Measurements from ENCODE around the gene HSPA12B.
A peak's percentile ranks its signal among the peaks of the same experiment; 100 is the strongest.

Gene HSPA12B

DNA sequence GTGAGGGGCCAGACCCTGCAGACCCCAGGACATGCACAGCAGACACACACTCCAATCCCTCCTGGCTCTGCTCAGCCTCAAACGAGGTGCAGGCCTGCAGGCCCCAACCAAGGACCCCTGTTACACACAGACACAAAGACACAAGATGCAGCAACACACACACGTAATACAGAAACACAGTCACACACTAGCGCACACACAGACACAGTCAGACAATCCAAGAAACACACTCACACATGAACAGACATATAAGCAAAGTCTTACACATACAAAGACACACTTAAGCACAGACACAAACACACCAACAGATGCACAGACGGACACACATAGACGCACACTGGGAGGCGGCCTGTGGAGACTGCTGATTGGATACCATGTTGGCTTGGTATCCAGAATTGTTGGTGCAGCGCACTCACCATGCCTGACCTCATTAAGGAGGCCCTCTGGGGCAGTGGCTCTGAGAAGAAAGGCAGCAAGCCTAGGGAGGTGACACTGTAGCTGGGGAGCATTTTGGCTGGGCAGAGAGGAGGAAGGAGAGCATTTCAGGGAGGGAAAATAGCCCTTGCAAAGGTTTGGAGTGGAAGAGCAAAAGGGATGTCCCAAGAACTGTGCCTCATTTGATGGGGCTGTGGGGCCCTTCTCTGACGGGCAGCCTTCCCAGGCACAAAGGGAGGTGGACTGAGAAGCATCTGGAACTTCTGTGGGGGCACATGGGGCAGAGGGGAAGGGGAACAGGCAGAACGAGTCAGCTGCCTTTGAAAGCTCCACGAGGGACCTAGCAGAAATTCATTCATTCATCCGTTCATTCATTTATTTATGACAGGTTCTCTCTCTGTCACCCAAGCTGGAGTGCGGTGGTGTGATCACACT lies 1.4 kb upstream of the HSPA12B start:
- DNase-seq: no peak

DNA sequence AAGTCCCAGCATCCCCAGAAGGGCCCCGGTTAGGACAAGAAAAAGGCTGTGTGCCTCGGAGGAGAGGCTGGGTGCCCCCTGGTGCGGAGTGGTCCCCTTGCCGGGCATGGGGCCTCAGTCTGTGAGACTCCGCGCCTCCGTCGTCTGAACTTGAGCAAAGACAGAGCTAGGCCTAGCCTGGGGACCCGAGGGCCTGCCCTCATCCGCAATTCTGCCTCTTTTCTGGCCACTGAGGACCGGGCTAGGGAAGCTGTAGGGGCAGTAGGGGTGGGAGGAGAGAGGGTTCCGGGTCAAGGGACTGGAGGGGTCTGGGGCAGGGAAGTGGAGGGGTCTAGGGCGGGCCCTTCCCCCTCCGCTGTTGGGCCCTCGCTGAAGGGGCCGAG lies 550 bp upstream of the HSPA12B start:
- DNase-seq: no peak

DNA sequence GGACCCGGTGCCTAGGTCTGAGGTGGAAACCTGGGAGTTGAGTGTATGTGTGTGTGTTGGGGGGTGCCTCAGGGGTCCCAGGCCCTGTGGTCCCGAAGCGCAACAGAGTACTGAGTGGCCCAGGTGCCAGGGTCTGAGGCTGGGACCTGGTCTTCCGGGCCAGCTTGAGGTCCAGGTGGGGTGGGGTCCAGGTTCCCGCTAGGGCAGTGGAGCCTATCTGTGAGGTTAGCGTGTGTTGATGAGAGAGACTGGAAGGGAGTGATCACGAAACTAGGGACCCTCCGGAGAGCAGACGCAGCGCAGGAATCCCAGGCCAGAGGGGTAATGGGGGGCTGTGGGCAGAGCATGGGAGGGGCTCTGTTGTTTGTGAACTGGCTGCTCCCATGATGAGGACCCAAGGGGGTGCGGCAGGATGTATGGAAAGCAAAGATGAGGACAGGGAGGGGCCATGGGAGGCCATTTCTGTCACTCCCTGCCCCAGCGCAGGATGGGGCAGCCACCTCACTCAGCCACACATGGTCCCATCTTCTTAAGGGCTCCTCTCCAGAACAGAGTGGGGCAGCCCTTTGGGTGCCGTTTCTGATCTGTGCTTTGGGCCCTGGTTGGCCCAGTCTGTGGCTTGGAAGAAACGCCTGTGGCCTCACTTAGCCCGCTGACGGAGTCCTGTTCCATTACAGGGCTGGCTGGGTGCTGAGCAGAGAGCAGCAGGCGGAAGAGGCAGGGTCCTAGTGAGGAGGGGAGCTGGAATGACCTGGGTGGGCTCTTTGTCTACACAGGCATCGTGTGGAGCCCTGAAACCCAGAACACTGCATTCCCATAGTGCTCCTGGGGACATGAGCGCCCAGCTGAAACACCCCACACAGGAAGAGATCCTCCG lies 872 bp downstream of the HSPA12B start:
- DNase-seq: no peak

DNA sequence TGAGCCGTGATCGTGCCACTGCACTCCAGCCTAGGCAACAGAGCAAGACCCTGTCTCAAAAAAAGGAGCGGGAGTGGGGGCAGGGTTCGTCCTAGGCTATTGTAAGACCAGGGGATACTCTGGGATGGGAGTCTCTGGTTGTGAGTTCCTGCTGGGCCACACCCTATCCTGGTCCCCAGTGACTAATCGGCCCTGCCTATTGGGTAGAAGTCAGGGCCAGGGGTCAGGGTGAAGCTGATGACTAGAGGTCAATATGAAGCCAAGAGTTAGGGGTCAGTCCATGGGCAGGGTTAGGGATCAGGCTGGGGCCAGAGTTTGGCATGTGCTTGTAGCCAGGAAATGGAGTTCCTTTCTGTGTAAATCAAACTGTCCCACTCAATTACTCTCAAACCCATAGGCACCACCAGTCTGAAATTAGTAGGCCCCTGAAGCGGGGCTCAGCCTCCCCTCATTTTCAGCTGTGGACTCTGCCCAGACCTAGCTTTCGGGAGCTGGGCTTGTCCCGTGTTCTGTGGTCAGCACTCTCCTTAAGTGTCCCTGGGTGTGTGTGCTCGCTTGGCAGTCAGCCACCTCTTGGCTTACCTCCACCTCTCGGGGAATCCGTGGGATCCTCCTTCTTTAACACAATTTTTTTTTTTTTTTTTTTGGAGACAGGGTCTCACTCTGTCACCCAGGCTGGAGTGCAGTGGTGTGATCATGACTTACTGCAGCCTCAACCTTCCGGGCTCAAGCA lies 1.8 kb downstream of the HSPA12B start:
- no peak for DNase-seq

DNA sequence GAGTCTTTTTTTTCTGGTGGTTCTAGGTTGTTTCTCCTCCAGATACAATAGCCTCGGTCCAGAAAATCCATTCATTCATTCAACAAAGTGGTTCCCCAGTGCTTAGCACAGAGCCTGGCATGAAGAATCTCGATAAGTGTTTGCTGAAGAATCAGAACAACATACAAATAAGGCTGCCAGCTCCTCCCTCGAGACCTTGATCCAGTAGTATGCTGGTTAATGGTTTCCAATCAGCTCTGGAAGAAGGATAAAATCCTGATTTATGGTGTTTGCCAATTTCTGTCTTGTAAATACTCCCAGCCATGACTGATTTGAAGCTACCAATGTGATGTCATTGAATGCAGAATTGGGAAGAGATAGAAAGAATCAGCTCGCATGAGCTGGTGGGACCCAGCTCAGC lies 3.3 kb downstream of the HSPA12B start:
- no peak for DNase-seq

DNA sequence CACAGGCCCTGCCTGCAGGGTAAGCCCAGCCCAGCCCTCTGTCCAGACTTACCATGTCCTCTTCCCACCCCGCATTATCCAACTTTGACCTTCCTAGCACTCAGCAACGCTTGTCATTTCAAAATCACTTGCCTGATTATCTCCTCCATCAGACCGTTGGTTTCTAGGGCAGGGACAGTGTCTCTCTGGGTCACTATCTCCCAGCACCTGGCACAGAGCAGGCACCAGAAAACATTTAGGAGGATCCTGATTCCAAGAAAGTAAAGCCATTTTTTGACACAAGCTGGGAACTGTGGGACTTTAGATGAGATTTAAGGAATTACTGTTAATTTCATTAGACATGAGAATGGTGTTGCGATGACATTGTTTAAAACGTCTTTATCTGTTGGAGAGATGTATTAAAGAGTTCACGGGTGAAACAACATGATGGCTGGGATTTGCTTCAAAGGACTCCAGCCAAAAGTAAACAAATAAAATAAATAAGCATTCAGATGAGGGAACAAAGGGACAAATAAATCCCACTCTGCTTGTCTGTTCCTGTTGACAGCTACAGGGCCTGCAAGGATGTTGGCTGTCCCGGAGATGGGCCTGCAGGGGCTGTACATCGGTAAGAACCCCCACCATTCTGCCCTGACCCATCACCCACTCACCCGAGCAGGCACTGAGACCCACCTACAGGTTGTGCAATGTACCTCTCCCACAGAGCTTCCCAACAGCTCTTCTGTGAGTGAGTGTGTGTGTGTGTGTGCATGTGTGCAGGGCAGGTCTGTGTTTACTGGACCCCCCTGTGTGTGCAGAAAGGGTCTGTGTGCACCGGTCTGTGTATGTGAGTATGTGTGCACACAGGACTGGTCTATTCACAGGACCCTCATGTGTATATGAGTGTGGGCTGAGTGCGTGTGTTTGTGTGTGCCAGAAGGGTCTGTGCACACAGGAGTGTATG lies 5.9 kb downstream of the HSPA12B start:
- DNase-seq: no peak

DNA sequence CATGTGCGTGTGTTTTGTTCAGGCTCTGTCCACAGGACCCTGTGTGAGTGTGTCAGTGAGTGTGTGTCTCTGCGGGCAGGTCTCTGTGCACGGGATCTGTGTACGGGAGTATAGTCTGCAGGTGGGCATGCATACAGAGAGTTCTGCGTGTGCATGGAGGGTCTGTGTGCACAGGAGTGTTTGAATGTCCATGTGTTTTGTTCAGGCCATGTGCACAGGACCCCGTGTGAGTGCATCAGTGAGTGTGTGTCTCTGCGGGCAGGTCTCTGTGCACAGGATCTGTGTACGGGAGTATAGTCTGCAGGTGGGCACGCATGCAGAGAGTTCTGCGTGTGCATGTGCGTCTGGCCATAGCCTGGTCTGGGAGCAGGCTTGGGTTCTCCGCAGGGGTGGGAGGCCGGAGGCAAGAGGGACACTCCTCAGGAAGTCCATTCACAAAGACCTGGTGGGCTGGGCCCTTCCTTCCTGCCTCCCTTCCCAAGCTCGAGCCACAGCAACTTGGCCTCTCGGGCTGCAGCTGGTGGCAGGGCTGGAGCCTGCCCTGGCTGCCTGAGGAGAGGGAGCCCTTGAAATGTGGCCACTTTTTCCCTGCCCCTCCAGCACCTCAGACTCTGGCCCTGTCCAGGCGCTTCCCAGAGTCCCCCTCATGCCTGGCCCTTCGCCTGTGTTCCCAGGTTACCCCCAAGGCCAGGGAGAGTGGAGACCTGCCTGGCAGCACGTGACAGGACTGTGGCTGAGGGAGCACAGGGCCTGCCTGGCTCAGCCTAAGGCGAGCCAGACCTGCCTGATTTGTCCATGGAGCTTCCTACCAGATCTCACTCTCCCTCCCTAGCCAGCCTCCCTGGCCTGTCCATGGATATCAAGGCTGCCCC lies 6.8 kb downstream of the HSPA12B start:
- DNase-seq: no peak

DNA sequence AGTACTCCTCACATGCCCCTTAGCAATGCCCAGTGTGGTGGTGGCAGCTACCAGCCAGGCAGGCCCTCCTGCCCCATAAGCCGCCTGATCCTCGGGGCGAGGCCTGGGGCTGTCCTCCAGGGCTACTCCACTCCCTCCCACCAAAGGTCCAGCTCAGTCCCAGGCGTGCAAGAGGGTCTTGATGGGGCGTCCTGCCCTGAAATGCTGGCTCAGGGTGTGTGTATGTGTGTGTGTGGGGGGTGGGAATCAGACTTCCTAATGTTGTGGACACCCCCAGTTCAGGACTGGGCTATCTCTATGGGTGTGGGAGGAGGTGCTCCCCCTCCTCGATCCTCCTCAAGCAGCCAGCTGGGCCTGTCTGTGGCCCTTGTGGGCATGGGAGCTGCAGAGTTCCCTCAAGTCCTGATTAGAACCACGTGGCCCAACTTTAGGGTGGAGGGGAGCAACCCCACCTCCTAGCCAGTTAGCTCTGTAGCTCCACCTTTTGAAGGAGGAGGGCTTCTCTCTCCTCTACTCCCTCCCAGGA lies 7.5 kb downstream of the HSPA12B start:
- no peak for DNase-seq

DNA sequence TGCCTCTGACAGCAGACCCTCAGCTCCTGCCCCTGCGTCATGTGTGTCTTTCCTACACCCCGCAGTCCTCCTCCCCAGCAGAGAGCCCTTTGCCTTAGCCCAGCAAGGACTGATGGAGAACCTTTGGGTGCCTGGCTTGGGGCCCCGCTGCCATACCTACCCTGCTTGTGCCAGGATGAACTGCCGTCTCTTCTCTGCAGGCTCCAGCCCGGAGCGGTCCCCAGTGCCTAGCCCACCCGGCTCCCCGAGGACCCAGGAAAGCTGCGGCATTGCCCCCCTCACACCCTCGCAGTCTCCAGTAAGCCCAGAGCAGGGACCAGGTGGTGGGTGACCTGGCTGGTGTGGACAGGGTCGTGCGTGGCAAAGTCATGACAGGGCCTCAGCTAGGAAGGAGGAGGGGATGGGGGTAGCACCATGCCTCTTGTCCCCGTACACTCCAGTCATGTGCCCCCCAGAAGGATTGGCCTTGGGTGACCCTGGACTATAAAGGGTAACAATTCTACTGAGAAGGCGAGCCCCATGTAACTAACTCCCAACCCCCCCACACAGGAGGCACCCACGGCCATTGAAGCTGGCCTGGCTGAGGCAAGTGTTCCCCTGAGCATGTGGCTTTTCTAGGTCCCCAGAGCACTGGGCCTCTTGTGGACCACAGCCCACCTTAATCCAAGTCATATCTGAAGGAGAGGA lies 8.3 kb downstream of the HSPA12B start:
- DNase-seq: no peak

DNA sequence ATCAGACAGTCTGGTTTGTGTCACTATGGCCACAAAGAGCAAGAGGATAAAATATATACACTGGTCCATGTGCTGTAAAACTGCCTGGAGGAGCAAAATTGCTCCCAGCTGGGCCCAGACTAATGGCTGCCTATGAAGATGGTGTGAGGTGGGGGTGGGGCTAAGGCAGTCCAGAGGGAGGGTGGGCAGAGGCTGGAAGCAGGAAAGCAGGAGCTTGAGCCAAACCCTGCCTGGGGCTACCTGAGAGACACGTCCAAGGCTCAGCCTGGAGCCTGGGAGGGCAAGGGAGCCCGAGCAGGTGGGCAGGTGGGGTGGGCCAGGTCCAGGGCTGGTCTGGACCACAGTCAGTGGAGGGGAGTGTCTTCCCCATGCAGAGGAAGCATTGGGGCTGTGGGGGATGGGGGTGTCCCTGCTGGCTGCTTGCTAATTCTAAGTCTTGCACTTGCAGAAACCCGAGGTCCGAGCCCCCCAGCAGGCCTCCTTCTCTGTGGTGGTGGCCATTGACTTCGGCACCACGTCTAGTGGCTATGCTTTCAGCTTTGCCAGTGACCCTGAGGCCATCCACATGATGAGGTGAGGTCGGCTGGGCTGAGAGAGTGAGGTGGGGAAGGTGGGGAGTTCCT lies 9.5 kb downstream of the HSPA12B start:
- DNase-seq: no peak

DNA sequence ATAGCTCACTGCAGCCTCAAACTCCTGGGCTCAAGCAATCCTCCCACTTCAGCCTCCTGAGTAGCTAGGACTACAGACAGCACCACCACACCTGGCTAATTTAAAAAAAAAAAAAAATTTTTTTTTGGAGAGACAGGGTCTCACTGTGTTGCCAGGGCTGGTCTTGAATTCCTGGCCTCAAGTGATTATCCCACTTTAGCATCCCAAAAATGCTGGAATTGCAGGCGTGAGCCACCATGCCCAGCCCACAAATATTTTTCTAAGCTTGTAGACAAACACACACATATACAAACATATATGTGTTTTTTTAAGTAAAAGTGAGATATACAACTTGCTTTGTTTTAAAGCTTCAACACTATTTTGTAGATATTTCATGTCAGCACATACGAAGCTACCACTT lies 10.8 kb downstream of the HSPA12B start:
- DNase-seq: no peak

DNA sequence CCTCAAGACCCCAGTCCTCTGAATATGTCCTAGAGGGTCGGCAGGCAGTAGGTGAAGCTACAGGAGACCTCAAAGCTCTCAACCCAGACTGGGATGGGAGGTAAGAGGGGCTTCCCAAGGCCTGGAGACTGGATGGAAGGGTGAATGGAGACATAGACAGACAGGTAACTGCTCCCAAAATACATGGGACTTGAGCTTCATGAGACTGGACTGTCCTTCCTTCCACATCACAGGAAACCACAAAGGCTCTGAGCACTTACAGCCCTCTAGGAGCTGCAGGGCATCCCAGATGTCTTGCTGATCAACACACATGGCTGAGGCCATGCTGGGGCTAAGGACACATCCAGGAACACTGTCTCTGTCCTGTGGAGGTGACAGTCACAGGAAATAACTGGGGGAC lies 11.6 kb downstream of the HSPA12B start:
- no peak for DNase-seq

DNA sequence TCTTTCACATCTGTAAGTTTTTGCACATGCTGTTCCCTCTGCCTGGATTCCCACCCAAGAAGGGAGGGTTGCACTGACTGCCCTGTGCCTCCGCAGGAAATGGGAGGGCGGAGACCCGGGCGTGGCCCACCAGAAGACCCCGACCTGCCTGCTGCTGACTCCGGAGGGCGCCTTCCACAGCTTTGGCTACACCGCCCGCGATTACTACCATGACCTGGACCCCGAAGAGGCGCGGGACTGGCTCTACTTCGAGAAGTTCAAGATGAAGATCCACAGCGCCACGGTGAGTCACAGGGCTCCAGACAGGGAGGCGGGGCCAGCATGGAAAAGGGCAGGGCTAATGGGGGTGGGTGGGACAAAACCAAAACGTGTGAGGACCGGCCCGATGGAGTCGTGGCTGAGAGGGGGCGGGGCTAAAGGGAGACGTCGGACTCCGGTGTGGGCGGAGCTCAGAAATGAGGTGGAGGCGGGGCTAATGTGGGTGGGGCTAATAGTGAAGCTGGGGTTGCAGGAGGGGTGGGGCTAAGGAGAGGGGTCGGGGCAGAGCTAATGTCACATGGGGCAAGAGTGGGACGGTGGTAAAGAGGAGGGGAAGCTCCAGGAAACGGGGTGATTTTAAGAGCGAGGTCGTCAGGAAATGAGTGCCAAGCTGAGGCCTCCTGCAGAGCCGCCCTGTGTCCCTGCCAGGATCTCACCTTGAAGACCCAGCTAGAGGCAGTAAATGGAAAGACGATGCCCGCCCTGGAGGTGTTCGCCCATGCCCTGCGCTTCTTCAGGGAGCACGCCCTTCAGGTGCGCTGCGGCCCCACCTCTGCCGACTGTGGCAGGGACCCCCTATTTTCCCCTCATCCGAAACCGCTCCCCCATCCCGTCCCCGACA lies 12.6 kb downstream of the HSPA12B start:
- DNase-seq: peak; percentile 85 to 87

DNA sequence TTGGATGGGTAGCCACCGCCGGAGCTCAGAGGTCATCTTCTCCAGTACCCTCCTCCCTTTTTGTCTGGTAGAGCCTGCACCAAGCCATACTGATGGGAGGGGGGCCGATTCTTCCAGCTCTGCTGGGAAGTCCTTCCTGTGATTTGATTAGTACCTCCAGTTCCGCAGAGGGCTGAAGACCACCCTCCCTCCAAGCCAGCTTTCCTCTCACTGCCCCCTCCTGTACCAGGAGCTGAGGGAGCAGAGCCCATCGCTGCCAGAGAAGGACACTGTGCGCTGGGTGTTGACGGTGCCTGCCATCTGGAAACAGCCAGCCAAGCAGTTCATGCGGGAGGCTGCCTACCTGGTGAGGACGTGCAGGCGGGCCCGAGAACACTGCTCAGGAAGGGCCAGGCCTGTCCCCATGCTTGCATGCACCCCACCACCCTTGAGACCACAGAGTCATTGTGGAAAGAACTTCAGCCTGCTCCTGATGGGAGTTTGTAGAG lies 13.2 kb downstream of the HSPA12B start:
- DNase-seq: no peak

DNA sequence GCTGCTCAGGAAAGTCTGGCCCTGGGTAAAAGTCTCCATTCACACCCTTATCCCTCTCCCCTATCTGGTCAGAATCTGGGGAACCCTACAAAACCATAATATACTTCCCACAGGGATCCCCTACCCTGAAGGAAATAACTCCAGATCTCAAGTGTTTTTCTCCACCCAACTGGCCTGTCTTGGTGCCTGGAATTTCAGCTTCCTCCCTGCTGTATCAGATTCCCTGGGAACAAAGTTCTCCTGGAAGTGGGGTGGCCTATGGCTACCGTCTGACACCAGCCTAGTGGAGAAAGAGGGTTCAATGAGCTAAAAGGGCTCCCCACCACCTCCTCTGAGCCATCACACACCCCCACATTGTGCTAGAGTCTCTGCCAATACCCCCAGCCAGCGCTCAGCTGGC lies 15.0 kb downstream of the HSPA12B start:
- DNase-seq: no peak

DNA sequence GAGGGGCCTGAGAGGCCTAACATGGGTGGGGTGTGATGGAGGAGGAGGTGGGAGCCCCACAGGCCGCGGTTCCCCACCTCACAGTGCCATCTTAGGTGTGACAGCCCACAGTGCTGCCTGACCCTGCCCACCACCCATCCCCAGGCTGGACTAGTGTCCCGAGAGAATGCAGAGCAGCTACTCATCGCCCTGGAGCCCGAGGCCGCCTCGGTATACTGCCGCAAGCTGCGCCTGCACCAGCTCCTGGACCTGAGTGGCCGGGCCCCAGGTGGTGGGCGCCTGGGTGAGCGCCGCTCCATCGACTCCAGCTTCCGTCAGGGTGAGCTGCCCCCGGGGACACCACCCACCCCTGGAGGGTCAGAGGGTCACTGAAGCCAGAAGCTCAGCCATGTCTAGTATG lies 15.6 kb downstream of the HSPA12B start:
- no peak for DNase-seq

DNA sequence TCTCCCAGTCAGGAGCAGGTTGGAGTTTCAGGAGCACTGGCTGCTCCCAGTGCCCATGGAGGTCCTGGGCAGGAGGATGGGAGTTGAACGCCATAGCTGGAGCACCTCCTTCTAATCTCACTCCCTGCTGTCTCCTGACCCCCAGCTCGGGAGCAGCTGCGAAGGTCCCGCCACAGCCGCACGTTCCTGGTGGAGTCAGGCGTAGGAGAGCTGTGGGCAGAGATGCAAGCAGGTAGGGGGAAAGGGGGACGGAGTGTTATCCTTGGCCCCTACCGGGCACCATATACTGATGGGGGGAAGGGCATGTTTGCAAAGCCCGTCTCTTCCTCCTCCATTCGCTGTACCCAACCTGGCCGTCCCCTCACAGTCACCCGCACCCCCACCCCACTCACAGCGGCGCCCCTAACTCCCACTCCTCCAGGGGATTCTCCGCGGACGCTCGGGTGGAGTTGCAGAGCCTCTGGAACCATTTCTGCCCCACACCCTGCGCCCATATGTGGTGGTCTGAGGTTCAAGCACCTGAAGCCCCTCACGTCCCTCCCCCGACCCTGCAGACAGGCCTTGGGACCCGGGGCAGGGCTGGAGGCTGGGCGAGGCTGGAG lies 16.7 kb downstream of the HSPA12B start:
- no peak for DNase-seq

Data from CD4-positive, alpha-beta T cell treated with Interferon alpha-2 for 1 hour (primary cell).